Measurements from ENCODE around the gene CDH3. TPM values are rescaled to one million over a fixed set of nuclear protein-coding genes. Genes with fewer than 3 reads are reported as not detected.

The CDH3 gene
- total RNA-seq, 1 donor from 2014 or later: not detected

DNA sequence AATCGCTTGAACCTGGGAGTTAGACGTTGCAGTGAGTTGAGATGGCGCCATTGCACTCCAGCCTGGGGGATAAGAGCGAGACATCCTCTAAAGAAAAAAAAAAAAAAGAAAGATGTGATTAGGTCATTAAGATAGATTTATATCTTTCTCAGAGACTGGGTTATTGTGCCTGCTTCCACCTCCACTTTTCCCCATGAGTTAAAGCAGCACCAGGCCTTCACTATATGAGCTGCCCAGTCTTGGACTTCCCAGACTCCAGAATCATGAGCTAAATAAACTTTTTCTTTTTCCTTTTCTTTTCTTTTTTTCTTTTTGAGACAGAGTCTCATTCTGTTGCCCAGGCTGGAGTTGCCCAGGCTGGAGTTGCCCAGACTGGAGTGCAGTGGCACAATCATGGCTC lies 72.6 kb downstream of the CDH3 start:
- ATAC-seq (ENCODE audit: low read depth): no peak
- DNase-seq: no peak
- Mint-ChIP-seq H3K9me3 (no peaks in the 10 kb centered on the region), H3K4me3 (no peak overlapping the region), H3K27ac (no peak overlapping the region), H3K4me1 (peaks cover 21% of the 10 kb centered on the region), H3K36me3 (ENCODE audit: low read depth) (no peaks in the 10 kb centered on the region), H3K27me3 (peaks cover 3% of the 10 kb centered on the region)
- CTCF ChIA-PET: no interaction called here
- POLR2A ChIA-PET: interaction anchor here (0.6 to 1.6 kb wide), 3 partner anchors 22 to 510 kb away, joined by 5 to 7 read pairs (median 7); no protein-coding TSS in a partner anchor
- intact Hi-C loops (cut with micrococcal nuclease): no loop called here
- TF ChIP-seq, protein P1, sequence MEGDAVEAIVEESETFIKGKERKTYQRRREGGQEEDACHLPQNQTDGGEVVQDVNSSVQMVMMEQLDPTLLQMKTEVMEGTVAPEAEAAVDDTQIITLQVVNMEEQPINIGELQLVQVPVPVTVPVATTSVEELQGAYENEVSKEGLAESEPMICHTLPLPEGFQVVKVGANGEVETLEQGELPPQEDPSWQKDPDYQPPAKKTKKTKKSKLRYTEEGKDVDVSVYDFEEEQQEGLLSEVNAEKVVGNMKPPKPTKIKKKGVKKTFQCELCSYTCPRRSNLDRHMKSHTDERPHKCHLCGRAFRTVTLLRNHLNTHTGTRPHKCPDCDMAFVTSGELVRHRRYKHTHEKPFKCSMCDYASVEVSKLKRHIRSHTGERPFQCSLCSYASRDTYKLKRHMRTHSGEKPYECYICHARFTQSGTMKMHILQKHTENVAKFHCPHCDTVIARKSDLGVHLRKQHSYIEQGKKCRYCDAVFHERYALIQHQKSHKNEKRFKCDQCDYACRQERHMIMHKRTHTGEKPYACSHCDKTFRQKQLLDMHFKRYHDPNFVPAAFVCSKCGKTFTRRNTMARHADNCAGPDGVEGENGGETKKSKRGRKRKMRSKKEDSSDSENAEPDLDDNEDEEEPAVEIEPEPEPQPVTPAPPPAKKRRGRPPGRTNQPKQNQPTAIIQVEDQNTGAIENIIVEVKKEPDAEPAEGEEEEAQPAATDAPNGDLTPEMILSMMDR (IDR thresholded peaks at IDR 0.05): no peak

DNA sequence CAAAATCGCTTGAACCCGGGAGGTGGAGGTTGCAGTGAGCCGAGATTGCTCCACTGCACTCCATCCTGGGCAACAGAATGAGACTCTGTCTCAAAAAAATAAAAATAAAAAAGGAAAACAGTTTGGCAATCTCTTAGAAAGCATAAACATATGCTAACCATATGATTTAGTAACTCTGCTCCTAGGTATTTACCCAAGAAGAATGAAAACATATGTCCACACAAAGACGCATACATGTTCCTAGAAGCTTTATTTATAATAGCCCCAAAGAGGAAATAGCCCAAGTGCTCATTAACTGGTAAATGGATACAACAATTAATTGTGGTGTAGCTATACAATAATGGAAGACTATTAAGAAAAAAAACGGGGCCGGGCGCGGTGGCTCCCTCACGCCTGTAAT lies 73.5 kb downstream of the CDH3 start:
- intact Hi-C loops (cut with micrococcal nuclease): no loop called here
- no peaks in the 10 kb centered on the region for H3K9me3 Mint-ChIP-seq
- peaks cover 21% of the 10 kb centered on the region for H3K4me1 Mint-ChIP-seq
- no peak overlapping the region for H3K4me3 Mint-ChIP-seq
- H3K27me3 Mint-ChIP-seq: peaks cover under 1% of the 10 kb centered on the region
- no peak overlapping the region for H3K27ac Mint-ChIP-seq
- ChIA-PET CTCF (no interaction called here), POLR2A (interaction anchor here (0.6 to 3.6 kb wide), 3 partner anchors 12 to 509 kb away, joined by 5 to 37 read pairs (median 9); no protein-coding TSS in a partner anchor)
- DNase-seq (no peak), ATAC-seq (ENCODE audit: low read depth) (no peak)
- TF ChIP-seq, protein P1 (IDR thresholded peaks at IDR 0.05): no peak
- no peaks in the 10 kb centered on the region for H3K36me3 Mint-ChIP-seq (ENCODE audit: low read depth)

DNA sequence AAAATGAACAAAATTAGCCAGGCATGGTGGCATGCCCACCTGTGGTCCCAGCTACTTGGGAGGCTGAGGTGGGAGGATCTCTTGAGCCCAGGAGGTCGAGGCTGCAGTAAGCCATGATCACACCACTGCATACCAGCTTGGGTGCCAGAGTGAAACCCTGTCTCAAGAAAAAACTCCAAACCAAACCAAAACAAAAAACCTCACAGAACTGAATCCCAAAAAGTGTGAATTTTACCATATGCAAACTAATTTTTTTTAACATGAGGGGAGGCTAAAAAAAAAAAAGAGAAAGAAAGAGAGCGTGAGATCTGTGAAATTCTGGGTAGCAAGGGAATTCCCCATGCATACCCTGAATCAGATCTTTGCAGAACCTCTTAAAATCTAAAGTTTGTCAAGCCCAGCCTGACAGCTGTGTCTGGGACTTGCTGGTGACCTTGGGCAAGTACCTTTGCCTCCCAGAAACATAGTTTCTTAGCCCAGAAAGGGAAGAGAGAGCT lies 74.9 kb downstream of the CDH3 start:
- DNase-seq (no peak), ATAC-seq (ENCODE audit: low read depth) (peak; percentile 92)
- ChIA-PET CTCF (interaction anchor here (0.9 kb wide), 1 partner anchor 191 kb away, joined by 3 read pairs; no protein-coding TSS in a partner anchor), POLR2A (interaction anchor here (0.7 to 3.6 kb wide), 14 partner anchors 9 to 413 kb away, joined by 3 to 37 read pairs (median 5); partner anchors contain the start of gene CDH1)
- Mint-ChIP-seq H3K27ac (peak overlapping the region; percentile 85), H3K36me3 (ENCODE audit: low read depth) (no peaks in the 10 kb centered on the region), H3K4me3 (peak overlapping the region; percentile 41), H3K9me3 (no peaks in the 10 kb centered on the region), H3K27me3 (no peaks in the 10 kb centered on the region), H3K4me1 (peaks cover 21% of the 10 kb centered on the region)
- TF ChIP-seq, protein P1 (IDR thresholded peaks at IDR 0.05): no peak
- intact Hi-C loops (cut with micrococcal nuclease): loop anchor here (1.0 kb wide), 2 partner anchors 20 to 36 kb away; no protein-coding TSS in a partner anchor

DNA sequence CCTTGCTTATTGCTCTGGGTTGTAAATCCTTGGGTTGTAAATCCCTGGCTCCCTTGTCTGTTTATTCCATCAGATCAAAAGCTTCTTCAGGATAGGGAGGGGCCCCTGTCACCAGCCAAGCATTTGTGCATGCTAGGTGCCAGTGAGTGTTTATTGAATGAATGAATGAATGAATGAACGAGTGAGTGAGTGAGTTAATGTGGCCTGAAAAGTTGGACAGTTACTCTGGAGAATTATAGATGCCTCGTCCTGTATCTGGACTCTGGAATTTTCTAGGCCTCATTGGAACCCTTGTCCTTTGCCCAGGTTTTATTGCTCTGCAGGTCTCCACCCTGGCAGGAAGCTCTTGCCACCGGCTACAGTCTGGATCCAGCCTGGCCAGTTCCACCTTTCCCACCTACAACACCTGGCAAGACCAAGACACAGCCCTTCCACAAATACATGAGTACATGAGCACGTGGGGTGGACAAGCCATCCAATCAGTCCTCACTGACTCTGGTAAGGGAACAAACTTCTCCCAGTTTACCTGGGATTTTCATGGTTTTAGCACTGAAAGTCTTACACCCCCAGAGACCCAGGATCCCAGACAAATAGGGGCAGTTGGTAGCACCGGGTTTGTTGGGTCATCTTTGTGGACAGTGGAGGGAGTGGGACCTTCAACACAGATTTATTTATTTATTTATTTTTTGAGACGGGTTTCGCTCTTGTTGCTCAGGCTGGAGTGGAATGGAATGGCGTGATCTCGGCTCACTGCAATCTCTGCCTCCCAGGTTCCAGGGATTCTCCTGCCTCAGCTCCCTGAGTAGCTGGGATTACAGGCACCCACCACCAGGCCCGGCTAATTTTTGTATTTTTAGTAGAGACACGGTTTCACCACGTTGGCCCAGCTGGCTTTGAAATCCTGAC lies 77.3 kb downstream of the CDH3 start:
- TF ChIP-seq, protein P1 (IDR thresholded peaks at IDR 0.05): no peak
- POLR2A ChIA-PET: interaction anchor here (0.5 kb wide), 1 partner anchor 78 kb away, joined by 3 read pairs; the partner anchor contains the start of gene CDH3
- CTCF ChIA-PET: no interaction called here
- Mint-ChIP-seq H3K9me3 (no peaks in the 10 kb centered on the region), H3K27ac (no peak overlapping the region), H3K4me3 (no peak overlapping the region), H3K27me3 (no peaks in the 10 kb centered on the region), H3K4me1 (peaks cover 21% of the 10 kb centered on the region), H3K36me3 (ENCODE audit: low read depth) (no peaks in the 10 kb centered on the region)
- ATAC-seq (ENCODE audit: low read depth) (no peak), DNase-seq (no peak)
- intact Hi-C loops (cut with micrococcal nuclease): no loop called here

DNA sequence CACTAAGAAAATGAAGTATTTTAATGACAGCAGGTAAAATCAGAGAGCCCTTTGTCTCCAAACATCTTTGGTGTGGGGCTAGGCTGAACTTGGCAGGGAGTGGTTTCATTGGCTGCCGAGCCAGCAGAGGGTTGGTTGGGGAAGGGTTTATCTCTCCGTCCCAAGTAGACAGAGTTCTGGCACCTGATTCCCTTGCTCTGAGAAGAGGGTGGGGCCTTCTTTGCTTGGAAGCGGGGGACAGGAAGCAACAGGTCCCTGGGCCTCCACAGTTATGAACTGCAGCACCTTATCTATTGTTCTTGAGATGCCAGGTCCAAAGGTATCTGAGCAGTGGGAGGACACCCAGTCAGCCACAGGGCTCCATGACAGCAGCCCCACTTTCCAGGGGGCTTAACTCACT lies 79.7 kb downstream of the CDH3 start:
- no peaks in the 10 kb centered on the region for H3K36me3 Mint-ChIP-seq (ENCODE audit: low read depth)
- CTCF ChIA-PET: no interaction called here
- H3K27me3 Mint-ChIP-seq: peaks cover 6% of the 10 kb centered on the region
- intact Hi-C loops (cut with micrococcal nuclease): no loop called here
- DNase-seq (no peak), ATAC-seq (ENCODE audit: low read depth) (no peak)
- POLR2A ChIA-PET: no interaction called here
- no peak overlapping the region for H3K27ac Mint-ChIP-seq
- H3K9me3 Mint-ChIP-seq: no peaks in the 10 kb centered on the region
- H3K4me3 Mint-ChIP-seq: no peak overlapping the region
- TF ChIP-seq, protein P1 (IDR thresholded peaks at IDR 0.05): no peak
- peaks cover 15% of the 10 kb centered on the region for H3K4me1 Mint-ChIP-seq

Data from activated B cell treated with CpG ODN at 0.5 μM for 24 hours (primary cell).